GM18520 (cell line): ENCODE data around the gene LAMC1.

Source experiments
- ATAC-seq: cut with Tn5 transposase; IDR thresholded peaks from one replicate; pipeline ENCODE4 v1.9.1; 2021; ENCODE audit not compliant: unreplicated experiment

Gene LAMC1

DNA sequence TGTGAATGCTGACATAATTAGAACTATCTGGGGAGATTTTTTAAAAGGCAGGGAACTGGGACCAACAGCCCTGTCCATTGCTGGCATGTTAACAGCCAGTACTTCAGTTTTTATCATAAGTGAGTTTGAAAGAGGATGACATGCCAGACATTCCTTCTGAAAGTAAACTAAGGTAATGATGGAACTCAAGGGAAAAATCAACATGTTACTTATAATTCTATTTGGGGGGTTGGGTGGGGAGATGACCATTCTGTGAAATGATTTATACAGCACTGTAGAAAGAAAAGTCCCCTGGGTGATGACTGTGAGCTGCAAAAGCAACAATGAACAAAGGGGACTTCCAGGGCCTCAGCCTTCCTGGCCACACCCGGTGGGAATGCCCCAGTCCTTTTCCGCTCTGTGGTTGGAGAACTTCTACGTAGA lies 157.4 kb downstream of the LAMC1 start:
- ATAC-seq = peak; percentile 87

DNA sequence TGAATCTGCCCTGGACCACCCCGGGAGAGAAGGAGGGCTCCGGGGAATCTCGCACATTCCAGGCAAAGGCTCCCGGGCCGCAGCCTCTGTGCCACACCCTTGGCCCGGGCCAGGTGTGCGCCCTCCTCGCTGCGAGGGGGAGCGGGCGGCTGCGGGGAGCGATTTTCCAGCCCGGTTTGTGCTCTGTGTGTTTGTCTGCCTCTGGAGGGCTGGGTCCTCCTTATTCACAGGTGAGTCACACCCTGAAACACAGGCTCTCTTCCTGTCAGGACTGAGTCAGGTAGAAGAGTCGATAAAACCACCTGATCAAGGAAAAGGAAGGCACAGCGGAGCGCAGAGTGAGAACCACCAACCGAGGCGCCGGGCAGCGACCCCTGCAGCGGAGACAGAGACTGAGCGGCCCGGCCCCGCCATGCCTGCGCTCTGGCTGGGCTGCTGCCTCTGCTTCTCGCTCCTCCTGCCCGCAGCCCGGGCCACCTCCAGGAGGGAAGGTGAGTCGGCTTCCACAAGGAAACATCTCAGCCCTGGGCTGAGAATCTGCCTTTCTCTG lies 162.8 kb downstream of the LAMC1 start, which contains the start of gene LAMC2:
Gene LAMC2, plus strand, starts transcription at position 324 of the 550 bp plus-strand sequence. Its CDS starts 89 bp downstream, at position 413.
- no peak for ATAC-seq

DNA sequence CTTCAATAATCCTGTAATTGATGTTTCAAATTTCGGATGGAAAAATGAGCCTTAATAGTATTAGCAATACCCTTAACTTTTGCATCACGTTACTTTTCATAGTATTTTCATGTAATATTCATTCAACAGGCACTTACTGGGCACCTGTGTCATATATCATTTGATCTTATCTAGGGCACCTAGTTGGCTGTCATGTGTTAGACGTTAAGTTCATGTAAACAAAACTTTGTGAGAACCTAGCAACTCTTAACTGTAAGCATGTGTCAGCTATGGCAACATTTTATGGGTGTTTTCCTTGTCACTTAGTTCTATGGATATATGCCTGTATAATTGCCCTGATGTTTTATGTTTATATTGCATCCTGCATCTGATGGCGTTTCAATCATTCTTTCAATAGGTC lies 163.6 kb downstream of the LAMC1 start:
- ATAC-seq = no peak

DNA sequence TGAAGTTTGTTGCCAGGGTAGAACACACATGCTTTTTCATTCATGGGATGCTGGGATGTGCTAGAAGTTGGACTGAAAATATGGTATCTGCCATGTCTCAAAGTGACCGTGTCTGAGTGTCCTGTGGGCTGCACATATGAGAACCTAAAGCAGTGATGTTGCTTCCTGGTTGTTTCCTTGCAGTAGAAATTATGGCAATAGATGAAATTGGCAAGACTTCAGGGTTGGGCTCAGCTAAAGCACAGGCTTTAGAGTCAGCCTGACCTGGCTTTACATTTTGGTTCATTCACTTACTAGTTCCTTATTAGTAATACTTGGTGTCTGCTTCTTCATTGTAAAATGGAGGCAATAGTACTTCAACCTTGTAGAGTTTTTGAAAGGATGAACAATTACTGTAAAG lies 165.0 kb downstream of the LAMC1 start:
- no peak for ATAC-seq

DNA sequence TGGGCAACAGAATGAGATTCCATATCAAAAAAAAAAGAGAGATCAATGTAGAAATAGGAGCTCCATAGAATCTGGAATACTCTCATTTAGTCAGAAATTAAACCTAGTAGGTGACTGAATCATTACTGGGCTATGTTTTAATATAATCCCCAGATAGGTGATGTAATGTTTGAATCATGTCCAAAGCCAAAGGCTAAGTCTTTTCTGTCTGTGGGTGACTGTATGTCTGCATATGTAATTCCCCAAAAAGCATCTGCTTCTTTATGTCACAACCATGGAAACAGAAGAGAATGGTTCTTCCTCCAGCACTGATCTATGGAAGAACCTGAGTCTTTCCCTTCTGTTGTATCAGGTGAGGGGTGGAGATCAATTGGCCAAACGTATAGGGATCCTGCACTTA lies 168.6 kb downstream of the LAMC1 start:
- no peak for ATAC-seq

DNA sequence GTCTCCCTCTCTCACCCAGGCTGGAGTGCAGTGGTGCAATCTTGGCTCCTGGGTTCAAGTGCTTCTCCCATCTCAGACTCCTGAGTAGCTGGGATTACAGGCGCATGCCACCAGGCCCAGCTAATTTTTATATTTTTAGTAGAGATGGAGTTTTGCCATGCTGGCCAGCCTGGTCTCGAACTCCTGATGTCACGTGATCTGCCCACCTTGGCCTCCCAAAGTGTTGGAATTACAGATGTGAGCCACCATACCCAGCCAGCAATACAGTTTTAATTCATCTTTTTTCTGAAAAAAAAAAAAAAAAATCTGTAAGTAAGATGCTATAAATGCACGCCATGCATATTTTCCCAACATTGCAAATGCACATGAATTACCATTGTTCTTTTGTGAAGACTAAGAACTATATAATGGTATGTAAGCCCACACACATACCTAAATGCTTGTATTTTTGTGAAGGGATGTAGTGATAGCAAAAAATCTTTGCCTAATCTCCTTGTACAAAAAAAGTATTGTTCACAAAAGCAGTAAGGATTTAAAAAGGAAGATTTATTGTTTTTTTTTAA lies 170.8 kb downstream of the LAMC1 start:
- ATAC-seq = no peak

DNA sequence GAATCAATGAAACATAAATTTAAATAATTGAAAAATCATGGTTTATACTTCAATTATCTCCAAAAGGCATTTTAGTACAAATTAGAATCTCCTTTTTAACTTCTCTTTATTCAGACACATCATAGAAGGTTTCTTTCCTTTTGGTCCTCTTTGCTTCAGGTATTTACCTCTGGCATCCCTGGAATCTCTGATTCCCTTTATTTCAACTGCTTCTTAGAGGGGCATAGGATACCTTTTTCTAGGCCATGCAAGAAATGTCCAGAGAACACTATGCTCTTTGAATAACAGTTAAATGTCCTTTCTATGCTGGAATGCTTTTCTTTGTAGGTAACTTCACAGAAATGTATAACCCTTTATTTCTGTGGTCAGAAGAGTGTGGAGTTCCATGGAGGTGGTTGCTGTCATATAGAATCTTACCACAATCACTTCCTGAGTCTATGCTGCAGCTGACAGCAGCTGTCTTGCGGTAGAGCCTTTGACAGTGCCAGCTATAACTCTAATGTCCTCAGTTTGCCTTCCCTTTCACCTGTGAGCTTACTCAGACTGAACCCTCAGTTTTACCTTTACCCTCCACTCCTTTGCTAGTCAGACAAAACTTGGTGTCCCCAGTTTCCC lies 171.4 kb downstream of the LAMC1 start:
- ATAC-seq = peak; percentile 85

DNA sequence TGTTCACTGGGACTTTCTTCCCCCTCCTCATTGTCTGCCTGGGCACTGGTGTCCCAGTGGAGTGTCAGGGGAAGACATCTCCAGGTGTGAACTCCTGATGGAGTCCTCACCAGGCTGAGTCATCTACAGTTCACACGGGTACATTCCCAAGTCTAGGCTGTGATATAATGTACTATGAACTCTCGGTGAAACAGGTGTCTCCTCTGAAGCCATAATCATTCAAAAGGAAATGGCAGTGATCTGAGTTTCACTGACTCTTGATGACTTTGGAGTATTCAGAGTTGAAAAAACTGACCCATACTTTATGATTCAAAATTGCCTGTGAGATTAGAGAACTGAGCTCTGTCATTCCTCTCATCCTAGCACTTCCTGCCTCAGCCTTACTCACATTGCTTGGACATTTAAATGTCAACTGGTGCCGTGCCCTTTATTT lies 171.9 kb downstream of the LAMC1 start:
- ATAC-seq = peak; percentile 34
